GM19463 (cell line): Measurements from ENCODE around the gene SRCIN1.

Experiments used
- ATAC-seq: cut with Tn5 transposase; IDR thresholded peaks from one replicate; pipeline ENCODE4 v1.9.1; 2021; ENCODE audit warnings: mild to moderate bottlenecking, moderate library complexity; ENCODE audit not compliant: unreplicated experiment

Gene SRCIN1

GRCh38 chr17:38564254-38564837, 41.4 kb downstream of the SRCIN1 start:
- no peak for ATAC-seq

- ATAC-seq: no peak
Measured at GRCh38 chr17:38563362-38564253, 42.1 kb downstream of the SRCIN1 start.

- no peak for ATAC-seq
Measured at GRCh38 chr17:38562903-38563302, 42.8 kb downstream of the SRCIN1 start.

GRCh38 chr17:38562215-38562569, 43.6 kb downstream of the SRCIN1 start:
- no peak for ATAC-seq

- no peak for ATAC-seq
Measured at GRCh38 chr17:38561416-38562214, 44.1 kb downstream of the SRCIN1 start.

- no peak for ATAC-seq
Measured at GRCh38 chr17:38560503-38561318, 45.0 kb downstream of the SRCIN1 start.

- ATAC-seq: no peak
Measured at GRCh38 chr17:38559880-38560230, 45.9 kb downstream of the SRCIN1 start.

- peak; percentile 77 for ATAC-seq
Measured at GRCh38 chr17:38559051-38559879, 46.5 kb downstream of the SRCIN1 start.

- no peak for ATAC-seq
Measured at GRCh38 chr17:38558728-38559050, 47.1 kb downstream of the SRCIN1 start.

GRCh38 chr17:38557836-38558727, 47.7 kb downstream of the SRCIN1 start:
- ATAC-seq: no peak

GRCh38 chr17:38557396-38557795, 48.4 kb downstream of the SRCIN1 start:
- no peak for ATAC-seq

- ATAC-seq: no peak
Measured at GRCh38 chr17:38556239-38556638, 49.5 kb downstream of the SRCIN1 start.

- ATAC-seq: no peak
Measured at GRCh38 chr17:38554430-38555350, 51.1 kb downstream of the SRCIN1 start.

- ATAC-seq: no peak
Measured at GRCh38 chr17:38552343-38552742, 53.4 kb downstream of the SRCIN1 start.

- ATAC-seq: no peak
Measured at GRCh38 chr17:38551121-38551520, 54.6 kb downstream of the SRCIN1 start.

GRCh38 chr17:38550661-38551060, 55.1 kb downstream of the SRCIN1 start:
- ATAC-seq: no peak

GRCh38 chr17:38549285-38549684, 56.5 kb downstream of the SRCIN1 start:
- ATAC-seq: no peak

GRCh38 chr17:38547444-38547843, 58.3 kb downstream of the SRCIN1 start:
- no peak for ATAC-seq
